CD4-positive, alpha-beta T cell treated with Interleukin-2 at 100 ng/mL for 4 hours (primary cell): ENCODE data around the gene ATP1A2.
A peak's percentile ranks its signal among the peaks of the same experiment; 100 is the strongest.

Source experiments
- DNase-seq: peaks from one replicate; pipeline ENCODE4 v3.0.0-alpha.2; 2020; ENCODE audit warnings: low spot score

The ATP1A2 gene

DNA sequence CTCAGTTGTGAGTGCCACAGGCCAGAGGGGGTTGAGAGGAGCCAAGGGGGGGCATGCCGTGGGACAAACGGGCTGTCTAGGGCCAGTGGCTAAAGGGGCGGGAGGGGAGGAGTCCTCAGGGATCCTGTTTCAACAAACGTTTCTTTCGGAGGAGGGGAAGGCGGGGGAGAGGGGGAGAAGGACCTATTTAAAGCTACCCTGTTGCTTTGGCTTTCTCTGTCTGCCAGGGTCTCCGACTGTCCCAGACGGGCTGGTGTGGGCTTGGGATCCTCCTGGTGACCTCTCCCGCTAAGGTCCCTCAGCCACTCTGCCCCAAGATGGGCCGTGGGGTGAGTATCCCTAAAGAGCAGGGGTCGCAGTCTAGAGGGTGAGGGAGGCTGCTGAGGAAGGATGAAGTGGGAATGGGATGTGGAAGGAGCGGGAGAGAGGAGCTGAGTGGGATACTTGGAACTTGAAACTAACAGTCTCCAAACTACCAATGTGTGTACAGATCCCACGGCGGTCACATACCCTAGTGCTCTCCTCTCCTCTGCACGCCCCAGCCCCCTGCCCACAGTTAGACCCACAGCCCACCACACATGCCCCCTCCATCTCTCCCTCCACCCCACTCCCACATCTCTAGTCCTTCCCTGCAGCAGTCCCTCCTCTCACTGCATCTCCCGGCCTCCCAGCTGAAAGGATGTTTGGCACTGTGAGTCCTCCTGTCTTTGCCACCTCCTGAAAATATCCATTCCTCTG is at the start of gene ATP1A2:
ATP1A2 (plus strand) TSS at position 215 of the 738 bp plus-strand sequence; CDS start at position 318, 103 bp downstream.
- no peak for DNase-seq

GRCh38 chr1:160066829-160067745 is 48.5 kb upstream of the ATP1A2 start:
- no peak for DNase-seq

DNA sequence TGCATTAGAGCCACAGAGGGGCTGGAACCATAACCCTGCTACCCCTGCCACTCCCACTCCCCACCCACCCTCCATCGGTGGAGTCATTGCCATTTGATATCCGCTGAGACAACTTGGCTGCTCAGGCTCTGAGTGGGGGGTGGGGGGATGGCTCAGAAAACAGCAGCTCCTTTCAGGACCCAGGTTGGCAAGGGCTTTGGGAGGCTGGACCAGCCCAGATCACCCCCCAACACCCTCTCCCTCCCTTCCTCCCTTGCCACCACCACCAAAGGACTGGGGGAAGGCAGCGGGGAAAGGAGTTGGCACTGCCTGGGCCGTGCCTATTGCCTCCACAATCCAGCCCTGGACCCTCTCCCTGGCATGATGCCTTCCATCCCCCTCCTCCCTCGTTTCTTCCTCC is 47.3 kb upstream of the ATP1A2 start:
- no peak for DNase-seq

DNA sequence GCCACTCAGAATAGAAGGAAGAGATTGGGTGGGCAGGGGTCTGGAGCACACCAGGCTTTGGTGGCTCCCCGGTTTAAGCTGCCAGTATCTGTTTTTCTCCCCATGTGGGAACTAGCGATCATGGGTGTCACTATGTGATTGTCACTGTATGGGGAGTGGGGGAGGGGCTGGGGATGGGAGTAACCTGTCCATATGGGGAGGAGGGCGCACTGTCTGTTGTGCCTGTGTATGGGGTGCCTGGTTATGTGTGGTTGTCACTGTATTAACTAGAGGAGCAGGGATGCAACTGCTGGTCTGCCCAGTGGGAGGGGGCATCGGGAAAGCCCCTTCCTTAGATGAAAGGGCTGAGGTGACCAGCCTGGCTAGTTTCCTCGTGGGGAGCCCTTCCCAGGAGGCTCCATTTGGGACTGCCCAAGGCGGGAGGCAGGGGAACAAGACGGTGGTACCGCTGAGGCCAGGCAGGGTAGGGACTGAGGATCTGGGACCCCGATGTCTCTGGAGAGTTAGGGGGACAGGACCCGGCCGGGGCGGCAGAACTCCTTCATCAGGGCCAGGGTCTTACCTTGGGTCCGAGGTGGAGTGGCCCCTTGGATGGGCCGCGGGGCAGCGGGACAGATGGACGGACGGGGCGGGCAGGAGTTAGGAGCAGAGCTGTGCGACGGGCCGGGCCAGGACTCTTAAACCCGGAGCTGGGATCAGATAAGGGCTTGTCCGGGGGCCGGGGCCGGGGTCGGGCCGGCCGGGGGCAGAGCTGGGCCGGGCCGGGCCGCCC is 45.9 kb upstream of the ATP1A2 start, which contains the start of gene KCNJ10:
KCNJ10 (minus strand) TSS at position 701 of the 772 bp plus-strand sequence. CDS start 27,628 bp downstream, outside the sequence.
- no peak for DNase-seq

DNA sequence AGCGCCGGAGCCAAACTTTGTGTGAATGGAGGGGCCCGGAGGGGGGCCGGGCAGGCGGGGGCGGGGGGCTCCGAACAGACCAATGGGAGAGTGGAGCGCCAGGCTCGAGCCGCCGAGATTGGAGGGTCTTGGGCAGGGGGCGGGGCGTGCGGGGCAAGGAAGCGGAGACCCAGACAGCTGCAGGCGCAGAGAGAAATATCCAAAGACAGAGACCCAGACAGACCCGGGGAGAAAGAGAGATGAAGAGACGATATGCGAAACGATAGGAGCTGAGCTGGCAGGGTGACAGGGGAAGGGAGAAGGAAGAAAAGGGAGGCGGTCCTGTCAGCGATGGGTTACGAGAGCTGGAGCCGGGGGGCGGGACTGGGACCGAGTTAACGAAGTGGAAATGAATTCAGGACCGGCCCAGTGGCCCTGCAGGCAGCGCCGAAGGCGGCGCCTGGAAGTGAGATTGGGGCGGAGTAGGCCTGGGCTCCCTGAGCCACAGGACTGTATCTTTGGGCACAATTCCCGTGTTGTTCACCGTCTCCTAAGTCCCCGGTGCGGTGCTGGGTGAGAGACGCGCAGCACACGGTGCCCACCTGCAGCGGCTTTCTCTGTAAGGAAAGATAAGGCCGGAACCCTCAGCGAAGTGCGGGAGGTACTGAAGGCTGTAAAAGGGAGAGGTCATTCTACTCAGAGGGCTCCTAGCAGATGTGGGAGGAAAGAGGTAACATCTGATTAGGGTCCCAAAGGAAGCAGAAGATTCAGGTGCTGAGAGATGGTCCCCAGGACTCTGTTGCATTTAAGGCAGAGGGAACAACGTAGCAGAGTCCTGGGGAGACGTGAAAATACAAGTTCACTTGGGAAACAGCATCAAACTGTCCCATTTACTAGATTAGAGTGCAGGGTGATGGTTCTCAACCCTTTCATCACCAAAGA is 45.1 kb upstream of the ATP1A2 start:
- DNase-seq = peak; percentile 63

DNA sequence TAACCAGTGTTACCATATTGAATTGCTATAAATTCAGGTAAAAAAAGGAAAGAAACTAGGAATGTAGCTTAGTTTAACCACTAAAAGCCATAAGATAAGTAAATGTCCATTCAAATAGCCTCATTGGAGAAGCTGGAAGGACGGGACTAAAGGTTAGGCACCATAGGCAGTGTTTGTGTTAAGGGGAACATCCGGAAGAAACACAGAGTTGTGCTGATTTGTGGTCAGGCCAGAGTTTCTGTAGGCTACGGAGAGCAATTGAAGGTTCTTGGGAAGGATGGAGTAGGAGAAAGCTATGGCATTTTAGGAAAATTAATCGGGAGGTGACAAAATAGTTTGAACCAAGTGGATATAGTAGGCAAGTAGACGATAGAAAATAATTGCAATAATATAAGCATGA is 44.3 kb upstream of the ATP1A2 start:
- DNase-seq = no peak

- no peak for DNase-seq
These were observed 40.7 kb upstream of the ATP1A2 start for GRCh38 chr1:160074865-160075264.

- no peak for DNase-seq
These were observed 39.7 kb upstream of the ATP1A2 start for GRCh38 chr1:160075836-160076235.

GRCh38 chr1:160076295-160076694 is 39.3 kb upstream of the ATP1A2 start:
- no peak for DNase-seq

GRCh38 chr1:160077486-160077885 is 38.1 kb upstream of the ATP1A2 start:
- no peak for DNase-seq

DNA sequence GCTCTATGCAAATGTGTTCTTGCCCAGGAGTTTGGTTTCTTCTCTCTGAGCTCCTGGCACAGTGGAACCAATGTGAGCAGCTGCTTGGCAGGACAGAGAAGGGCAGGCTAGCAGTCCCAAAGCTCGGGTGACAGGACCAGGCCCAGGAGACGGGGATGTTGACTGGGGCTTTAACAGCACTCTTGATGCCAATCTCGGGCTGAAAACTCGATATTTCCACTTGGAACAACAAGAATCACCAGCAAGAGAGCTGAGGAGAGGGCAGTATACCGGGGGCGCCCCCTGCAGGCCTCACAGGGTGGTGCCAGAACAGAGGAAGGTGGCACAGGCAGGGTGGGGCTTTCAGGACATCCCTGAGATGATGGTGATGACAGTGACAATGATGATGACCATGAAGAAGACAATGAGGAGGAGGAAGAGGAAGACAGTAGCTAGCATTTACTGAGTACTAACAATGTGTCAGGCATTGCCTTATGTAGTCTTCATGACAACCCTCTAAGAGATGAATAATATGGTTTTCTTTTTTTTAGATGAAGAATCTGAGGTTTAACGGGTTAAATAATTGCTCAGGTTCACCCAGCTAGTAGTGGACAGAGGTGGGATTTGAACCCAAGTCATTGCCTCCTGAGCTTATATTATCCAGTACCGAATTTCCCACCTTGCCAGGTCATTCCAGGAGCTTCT is 36.9 kb upstream of the ATP1A2 start:
- peak; percentile 59 for DNase-seq

- DNase-seq = no peak
These were observed 36.1 kb upstream of the ATP1A2 start for GRCh38 chr1:160079448-160079847.

- no peak for DNase-seq
These were observed 35.0 kb upstream of the ATP1A2 start for GRCh38 chr1:160080381-160081100.

DNA sequence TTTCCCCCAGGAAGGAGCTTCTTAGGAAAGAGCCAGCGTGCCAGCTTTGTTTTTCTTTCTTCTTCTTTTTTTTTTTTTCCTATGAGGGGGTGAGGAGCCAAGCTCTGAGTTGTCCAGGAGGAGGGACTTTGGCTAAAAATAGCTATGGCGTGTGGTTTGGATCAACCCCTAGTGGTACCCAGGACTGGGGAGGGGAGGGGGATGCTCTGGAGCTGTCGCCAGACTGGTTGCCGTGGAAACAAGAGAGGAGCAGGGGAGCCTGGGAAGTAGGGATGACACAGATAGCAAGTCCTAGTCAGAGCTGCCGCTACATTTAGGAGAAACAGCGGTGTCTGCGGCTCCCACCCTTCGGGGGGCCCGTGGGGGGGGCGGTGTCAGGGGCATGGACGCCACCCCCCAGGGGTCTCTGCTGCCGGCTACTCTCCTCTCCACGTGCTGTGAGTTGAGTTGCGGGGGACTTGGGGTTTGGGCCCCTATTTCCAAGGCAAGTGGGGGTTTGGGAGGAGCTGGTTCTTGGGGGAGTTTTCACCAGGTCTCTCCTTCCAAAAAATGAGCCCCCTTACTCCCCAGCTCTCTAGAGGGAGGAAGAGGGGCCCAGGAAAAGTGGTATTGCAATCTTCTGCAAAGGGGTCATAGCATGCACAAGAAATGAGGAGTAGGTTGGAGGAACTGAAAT is 34.2 kb upstream of the ATP1A2 start, which contains the start of gene KCNJ9:
KCNJ9 (plus strand) TSS at position 278 of the 676 bp plus-strand sequence. CDS start 2,493 bp downstream, outside the sequence.
- DNase-seq = no peak

GRCh38 chr1:160082487-160082886 is 33.1 kb upstream of the ATP1A2 start:
- DNase-seq = no peak

- DNase-seq = no peak
These were observed 32.6 kb upstream of the ATP1A2 start for GRCh38 chr1:160082926-160083325.

- peak; percentile 81 for DNase-seq
These were observed 31.4 kb upstream of the ATP1A2 start for GRCh38 chr1:160083968-160084770.

GRCh38 chr1:160084771-160085321 is 30.7 kb upstream of the ATP1A2 start:
- no peak for DNase-seq
